ENCODE measurements around the gene FAM221B. TPM values are rescaled to one million over a fixed set of nuclear protein-coding genes. Genes with fewer than 3 reads are reported as not detected.

FAM221B gene
- total and polyA plus RNA-seq, 2 donors (not counting 1 experiment from before 2014, with no cell fraction given), result not detected

- Histone ChIP-seq H3K79me2 (ENCODE audit: control insufficient read depth, insufficient read depth, low read length) (no peaks in the 10 kb centered on the region), H3K4me3 (ENCODE audit: control extremely low read depth in 1 of 5, extremely low read depth in 1 of 5, insufficient read depth in 1 of 5, low read depth in 2 of 5, low read length in 4 of 5) (peak overlapping the region in 1 of 5 experiments; percentile 21), H4K20me1 (ENCODE audit: control insufficient read depth, insufficient read depth, low read length, poor library complexity, severe bottlenecking) (no peaks in the 10 kb centered on the region), H3K27ac (ENCODE audit: low read length in 2 of 2) (no peak overlapping the region), H3K9ac (ENCODE audit: low read length) (peak overlapping the region; percentile 5), H3K9me3 (ENCODE audit: control extremely low read depth in 1 of 3, control insufficient read depth in 2 of 3, insufficient read depth in 1 of 3, low read length in 2 of 3) (no peaks in the 10 kb centered on the region), H3K36me3 (replicated peaks in 1 of 2; ENCODE audit: control extremely low read depth in 1 of 2, control insufficient read depth in 1 of 2, extremely low read depth in 1 of 2, insufficient read depth in 2 of 2, low read length in 1 of 2) (no peaks in the 10 kb centered on the region), H2AFZ (ENCODE audit: insufficient read depth, low read depth, low read length, poor library complexity, severe bottlenecking) (peak overlapping the region; percentile 8), H3K27me3 (replicated peaks in 1 of 4; ENCODE audit: control extremely low read depth in 1 of 4, control insufficient read depth in 3 of 4, insufficient read depth in 4 of 4, low read length in 3 of 4) (no peaks in the 10 kb centered on the region), H3K4me2 (replicated peaks; ENCODE audit: low read depth, low read length, poor library complexity, severe bottlenecking) (peak overlapping the region; percentile 68), H3K4me1 (ENCODE audit: control insufficient read depth in 2 of 2, insufficient read depth in 2 of 2, low read length in 2 of 2) (peaks cover 63 to 72% of the 10 kb centered on the region in 2 donors)
- intact Hi-C loops (cut with micrococcal nuclease), result loop anchor here (2.0 to 5.0 kb wide), 2 partner anchors 17 to 36 kb away; partner anchors contain the start of genes FAM221B and TMEM8B
- DNase-seq (no peak), ATAC-seq (ENCODE audit: low read depth) (no peak)
- ChIA-PET POLR2A (interaction anchor here (0.7 to 1.2 kb wide), 2 partner anchors 10 to 32 kb away, joined by 3 to 11 read pairs; partner anchors contain the start of gene HINT2), CTCF (interaction anchor here (0.9 to 3.3 kb wide), 10 partner anchors 10 to 149 kb away, joined by 3 to 17 read pairs (median 5); partner anchors contain the start of genes FAM221B, HINT2 and TMEM8B)
- no peaks in the 10 kb centered on the region for H3K9me3 Mint-ChIP-seq (ENCODE audit: insufficient read depth)
- H3K4me1 Mint-ChIP-seq, result peaks cover 67% of the 10 kb centered on the region
- H3K4me3 Mint-ChIP-seq, result peak overlapping the region; percentile 55
- H3K27ac Mint-ChIP-seq, result peak overlapping the region; percentile 75
- H3K27me3 Mint-ChIP-seq, result no peaks in the 10 kb centered on the region
- no peak for TF ChIP-seq EZH2 (IDR thresholded peaks at IDR 0.05; ENCODE audit: borderline replicate concordance, insufficient read depth, low read depth, low read length, poor library complexity, severe bottlenecking)
- TF ChIP-seq, protein P1, sequence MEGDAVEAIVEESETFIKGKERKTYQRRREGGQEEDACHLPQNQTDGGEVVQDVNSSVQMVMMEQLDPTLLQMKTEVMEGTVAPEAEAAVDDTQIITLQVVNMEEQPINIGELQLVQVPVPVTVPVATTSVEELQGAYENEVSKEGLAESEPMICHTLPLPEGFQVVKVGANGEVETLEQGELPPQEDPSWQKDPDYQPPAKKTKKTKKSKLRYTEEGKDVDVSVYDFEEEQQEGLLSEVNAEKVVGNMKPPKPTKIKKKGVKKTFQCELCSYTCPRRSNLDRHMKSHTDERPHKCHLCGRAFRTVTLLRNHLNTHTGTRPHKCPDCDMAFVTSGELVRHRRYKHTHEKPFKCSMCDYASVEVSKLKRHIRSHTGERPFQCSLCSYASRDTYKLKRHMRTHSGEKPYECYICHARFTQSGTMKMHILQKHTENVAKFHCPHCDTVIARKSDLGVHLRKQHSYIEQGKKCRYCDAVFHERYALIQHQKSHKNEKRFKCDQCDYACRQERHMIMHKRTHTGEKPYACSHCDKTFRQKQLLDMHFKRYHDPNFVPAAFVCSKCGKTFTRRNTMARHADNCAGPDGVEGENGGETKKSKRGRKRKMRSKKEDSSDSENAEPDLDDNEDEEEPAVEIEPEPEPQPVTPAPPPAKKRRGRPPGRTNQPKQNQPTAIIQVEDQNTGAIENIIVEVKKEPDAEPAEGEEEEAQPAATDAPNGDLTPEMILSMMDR (IDR thresholded peaks at IDR 0.05), result no peak
- WGBS (ENCODE audit: insufficient coverage), result 62% methylated on average over 47 of the region's 53 CpGs
Measured at GRCh38 chr9:35845824-35846771, 17.6 kb upstream of the FAM221B start.

Measured in B cell (primary cell).